Right ventricle myocardium inferior (tissue), 1 donor: ENCODE results near the gene MYO15A. TPM values are rescaled to one million over a fixed set of nuclear protein-coding genes. Genes with fewer than 3 reads are reported as not detected.
A peak's percentile ranks its signal among the peaks of the same experiment; 100 is the strongest.
"Not testable (repeated sequence)": the region's sequence is repeated elsewhere in the genome, so short reads cannot be mapped to it uniquely, and the experiment has no call there.

ENCODE experiments used
- ATAC-seq: fragments of 200-7000 bp; cut with Tn5 transposase; one replicate; pipeline ENCODE4 v1.9.1; 2020; ENCODE audit warnings: mild to moderate bottlenecking, moderate library complexity
- DNase-seq: peaks from one replicate; pipeline ENCODE4 v3.0.0; 2021; ENCODE audit errors: missing footprints
- intact Hi-C: fragments of 100-400 bp; cut with DNase I; formaldehyde crosslinking; loops from one replicate; pipeline ENCODE4 v1.11.0; 2022
- total RNA-seq: library from RNA; stranded (reverse); fragmentation: NEBNext Ultra II Directional; extraction: Animal tissue kit (Norgen Biotek cat#: 25700); gene quantifications from one replicate; pipeline ENCODE4 v1.2.1, GENCODE V29; 2021
- donor health status: DM: no; HTN: yes; CAD: no; lungs with severe emphysema.

Gene MYO15A
- total RNA-seq, 1 donor from 2014 or later: 0.51 TPM

DNA sequence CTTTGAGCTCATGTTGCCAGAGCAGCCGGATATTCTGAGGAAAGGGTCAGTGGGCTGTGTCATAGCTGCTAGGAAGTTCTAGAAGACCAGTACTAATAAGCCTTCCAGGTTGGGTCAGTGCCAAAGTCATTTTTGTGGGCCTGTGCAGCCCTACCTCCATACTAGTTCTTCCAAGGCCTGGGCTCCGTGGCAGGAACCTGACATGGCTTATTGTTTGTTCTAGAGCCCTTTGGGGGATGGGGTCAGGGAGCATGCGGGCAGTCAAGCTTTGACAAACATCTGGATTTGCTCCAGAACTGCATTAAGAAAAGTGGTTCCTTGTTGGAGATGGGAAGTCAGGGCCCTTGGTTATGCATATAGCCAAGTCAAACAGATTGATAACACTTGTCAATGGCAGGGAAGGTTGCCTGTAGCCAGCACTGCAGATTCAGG lies 82.7 kb downstream of the MYO15A start:
- DNase-seq (no peak), ATAC-seq (no peak)
- intact Hi-C loops: no loop called here

DNA sequence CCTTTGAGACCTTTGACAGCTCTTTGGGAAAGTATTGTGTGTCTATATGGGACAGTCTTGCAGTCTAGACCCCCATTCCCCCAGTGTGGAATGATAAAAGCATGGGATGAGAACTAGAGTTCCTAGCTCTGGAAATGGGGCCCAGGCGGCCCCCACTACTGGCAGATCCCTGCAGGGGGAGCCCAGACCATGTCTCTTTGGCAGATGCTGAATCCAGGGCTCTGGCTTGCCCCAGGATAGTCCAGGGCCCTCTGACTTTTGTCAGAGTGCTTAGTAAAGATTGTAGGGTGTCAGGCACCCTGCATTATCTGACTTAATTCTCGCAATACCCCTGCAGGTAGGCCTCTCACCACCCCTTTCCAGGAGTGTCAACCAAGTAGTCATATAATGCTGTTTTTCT lies 83.4 kb downstream of the MYO15A start:
- DNase-seq (no peak), ATAC-seq (peak; percentile 24)
- intact Hi-C loops: no loop called here

DNA sequence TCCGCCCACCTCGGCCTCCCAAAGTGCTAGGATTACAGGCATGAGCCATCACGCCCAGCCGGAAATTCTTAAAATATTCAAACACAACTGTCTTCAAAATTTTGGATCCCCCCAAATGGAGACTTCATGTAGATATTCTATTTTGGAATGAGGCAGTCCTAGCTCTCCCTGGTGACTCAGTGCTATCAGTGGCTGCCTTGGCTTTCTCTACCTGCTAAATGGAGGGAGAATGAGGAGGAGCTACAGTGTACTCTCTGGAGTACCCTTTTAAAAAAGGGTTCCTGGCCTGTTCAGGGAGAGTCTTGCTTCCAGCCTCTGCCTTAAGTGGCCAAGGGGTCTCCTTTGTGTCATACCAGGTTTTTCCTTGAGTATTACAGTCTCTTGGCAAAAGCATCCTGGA lies 85.8 kb downstream of the MYO15A start:
- intact Hi-C loops: no loop called here
- no peak for ATAC-seq
- no peak for DNase-seq

DNA sequence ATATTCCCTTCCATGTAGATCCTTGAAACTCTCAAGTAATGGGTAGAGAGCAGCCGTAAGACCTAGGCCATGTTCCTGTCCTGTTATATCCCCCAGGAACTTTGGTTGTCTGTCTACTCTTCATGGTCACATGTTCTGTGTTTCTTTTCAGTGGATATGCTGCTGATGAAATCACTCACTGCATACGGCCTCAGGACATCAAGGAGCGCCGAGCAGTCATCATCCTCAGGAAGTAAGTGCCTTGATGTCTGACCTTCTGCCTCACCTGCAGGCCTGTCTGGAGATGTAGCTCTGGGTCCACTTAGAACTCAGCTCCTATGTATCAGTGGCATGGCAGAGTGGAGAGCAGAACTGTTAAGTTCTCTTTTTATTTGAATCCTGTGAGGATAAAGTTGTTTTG lies 86.2 kb downstream of the MYO15A start:
- DNase-seq (no peak), ATAC-seq (no peak)
- intact Hi-C loops: no loop called here

DNA sequence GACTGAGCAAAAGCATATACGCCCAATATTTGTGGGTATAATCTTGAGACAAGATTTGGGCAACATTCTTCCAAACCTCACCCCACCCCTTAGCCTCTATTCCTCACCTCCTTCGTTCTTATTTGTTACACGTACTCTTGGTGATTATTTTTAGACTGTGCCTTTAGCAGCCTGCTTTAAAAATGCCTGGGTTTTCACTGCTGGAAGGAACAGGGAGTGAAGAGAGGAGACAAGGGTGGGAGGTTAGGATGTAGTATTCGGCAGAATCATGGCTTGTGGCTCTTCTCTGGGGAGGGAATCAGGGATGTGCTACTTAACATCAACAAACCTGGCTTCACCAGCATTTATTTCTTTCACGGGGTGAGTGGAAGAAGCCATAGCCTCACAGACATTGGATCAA lies 86.7 kb downstream of the MYO15A start:
- ATAC-seq (no peak), DNase-seq (no peak)
- intact Hi-C loops: no loop called here

DNA sequence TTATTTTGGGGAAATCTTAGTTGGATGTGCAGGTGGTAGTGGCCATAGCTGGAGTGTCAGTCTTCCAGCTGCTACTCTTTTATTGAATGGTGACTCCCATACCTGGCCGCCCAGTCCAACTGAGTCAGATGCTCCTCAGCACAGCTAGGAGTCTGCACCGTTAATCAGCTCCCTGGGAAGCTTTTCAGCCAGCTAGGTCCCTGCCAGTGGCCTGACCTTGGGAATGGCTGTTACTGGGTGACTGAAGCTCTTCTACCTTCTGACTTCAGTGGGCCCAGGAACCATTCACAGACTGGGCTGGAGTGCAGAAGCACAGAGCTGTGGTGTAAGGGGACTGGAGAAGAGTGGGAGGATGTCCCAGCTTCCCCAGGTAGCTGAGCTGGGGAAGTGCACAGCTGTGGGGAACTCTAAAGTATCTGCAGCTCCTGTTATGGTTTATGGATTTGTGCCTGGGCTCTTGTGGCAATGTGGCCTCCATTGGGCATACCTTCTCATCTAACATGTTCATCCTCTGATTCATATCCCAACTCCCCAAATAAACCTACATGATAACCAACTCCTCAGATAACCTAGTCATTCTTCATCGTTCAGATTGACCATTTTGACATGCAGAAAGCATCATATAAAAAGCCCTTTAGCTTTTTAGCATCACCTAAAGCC lies 89.1 kb downstream of the MYO15A start:
- ATAC-seq: no peak
- intact Hi-C loops: no loop called here
- DNase-seq: no peak

DNA sequence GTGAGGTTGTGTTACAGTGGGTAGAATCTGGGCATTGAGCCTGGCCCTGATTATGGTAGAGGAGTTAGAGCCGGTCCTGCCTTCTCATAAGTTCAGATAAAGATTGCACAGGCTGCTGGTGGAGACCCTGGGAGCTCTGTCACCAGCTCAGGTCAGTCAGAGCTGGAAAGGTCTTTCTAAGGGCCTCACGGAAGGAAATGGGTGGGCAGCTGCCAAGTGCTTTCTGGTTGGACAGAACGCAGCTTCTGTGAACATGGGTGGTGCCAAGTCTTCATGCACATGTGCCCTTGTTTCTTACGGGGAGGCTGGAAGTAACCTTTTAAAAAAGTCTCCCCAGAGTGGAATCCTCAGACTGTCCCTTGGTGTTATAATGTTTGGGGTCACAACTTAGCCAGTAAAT lies 90.0 kb downstream of the MYO15A start:
- peak; percentile 20 for ATAC-seq
- DNase-seq: no peak
- intact Hi-C loops: no loop called here

DNA sequence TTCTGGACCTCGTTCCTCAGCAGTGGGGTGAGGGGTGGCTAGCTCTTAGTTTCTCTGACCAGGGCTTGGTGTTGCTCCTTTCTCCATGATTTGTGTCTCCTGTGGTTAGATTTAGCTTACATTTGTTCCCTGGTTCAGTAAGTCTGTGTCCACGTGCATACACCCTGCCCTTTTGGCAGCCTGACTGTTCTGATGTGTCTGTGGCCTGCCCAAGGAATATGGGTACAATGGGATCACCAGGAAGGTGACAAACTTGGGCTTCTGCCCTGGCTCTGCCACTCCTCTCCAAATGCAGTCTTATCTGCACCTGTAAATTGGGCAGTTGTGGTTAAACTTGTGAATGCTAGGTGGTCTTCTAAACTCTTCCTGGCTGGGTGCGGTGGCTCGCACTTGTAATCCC lies 92.6 kb downstream of the MYO15A start:
- intact Hi-C loops: no loop called here
- ATAC-seq (no peak), DNase-seq (no peak)

DNA sequence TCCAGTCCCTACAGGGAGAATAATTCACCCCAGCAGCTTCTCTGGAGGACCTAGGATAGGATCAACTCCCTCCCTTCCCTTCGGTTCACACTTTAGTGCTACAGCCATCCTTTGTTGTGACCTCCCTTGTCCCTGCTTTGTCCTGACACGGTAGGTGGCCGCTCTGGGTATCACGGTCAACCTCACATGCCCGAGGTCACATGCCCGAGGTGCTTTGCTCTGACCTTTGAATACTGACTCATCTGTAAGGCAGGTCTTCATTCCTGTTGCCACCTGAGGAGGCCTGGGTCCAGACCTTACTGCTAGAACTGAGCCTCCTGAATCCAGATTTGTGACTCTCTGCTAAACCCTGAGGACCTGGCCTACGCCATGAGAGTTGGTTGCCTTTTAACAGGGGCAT lies 94.8 kb downstream of the MYO15A start:
- no peak for DNase-seq
- intact Hi-C loops: no loop called here
- ATAC-seq: no peak

DNA sequence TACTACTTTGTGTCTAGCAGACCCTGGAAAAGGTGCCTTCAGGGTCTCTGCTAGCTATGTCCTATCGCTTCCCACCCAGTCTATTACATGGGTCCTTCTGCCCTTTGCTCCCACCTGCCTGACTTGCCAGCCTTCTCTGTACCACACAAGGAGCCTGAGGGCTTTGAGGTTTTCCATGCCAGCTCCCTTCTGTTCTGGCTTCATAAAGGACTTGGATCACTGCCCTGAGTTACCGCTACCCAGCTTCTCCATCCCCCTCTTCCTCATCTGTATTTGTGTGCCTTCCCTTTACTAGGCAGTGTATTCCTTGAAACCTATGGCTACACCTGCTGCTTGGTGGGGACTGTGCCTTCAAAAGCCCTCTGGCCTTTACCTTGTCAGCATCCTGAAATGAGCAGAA lies 97.3 kb downstream of the MYO15A start:
- intact Hi-C loops: no loop called here
- no peak for ATAC-seq
- no peak for DNase-seq

DNA sequence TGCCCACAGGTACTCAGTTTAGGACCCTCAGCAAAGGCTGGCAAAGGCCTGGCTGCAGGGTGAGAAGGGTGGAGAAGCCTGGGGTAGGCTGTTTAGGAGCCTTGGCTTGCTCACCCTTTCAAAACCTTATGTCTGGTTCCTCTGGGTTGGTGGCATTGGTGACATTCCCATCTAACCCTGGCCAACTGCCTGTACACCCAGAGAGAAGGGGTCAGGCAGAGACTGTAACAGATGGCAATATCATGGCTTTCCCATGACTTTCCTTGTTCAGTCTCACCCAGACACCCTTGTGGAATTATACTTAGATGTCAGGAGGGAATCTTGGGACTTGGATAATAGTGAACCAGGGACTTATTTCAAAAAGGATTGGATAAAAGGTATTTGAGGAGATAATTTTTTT lies 98.4 kb downstream of the MYO15A start:
- ATAC-seq (no peak), DNase-seq (no peak)
- intact Hi-C loops: no loop called here

DNA sequence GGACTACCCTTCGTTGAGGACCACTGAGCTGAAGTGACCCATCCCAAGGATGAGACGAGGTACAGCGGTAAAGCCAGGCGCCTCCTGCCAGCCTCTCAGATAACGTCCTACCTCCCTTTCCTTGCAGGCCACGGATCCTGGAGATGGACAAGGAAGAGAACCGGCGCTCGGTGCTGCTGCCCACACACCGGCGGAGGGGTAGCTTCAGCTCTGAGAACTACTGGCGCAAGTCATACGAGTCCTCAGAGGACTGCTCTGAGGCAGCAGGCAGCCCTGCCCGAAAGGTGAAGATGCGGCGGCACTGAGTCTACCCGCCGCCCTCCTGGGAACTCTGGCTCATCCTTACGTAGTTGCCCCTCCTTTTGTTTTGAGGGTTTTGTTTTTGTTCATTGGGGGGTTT lies 99.5 kb downstream of the MYO15A start:
- DNase-seq: no peak
- ATAC-seq: no peak
- intact Hi-C loops: no loop called here

DNA sequence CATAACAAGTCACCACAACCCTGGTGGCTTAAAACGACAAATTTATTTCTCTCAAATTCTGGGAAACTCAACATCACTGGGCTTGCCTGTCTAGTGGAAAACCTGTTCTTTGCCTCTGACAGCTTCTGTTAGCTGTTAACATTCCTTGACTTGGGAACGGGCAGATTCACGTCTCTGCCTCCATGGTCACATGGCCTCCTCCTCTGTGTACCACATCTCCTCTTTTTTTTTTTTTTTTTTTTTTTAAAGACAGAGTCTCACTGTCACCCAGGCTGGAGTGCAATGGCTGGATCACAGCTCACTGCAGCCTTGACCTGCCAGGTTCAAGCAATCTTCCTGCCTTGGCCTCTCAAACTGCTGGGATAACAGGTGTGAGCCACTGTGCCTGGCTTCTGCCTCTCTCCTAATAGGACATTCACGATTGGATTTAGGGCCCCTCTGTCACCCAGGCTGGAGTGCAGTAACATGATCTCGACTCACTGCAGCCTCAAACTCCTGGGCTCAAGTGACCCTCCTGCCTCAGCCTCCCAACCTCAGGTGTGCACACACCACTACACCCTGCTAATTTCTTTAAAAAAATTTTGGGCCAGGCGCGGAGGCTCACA lies 105.2 kb downstream of the MYO15A start:
- intact Hi-C loops: no loop called here

DNA sequence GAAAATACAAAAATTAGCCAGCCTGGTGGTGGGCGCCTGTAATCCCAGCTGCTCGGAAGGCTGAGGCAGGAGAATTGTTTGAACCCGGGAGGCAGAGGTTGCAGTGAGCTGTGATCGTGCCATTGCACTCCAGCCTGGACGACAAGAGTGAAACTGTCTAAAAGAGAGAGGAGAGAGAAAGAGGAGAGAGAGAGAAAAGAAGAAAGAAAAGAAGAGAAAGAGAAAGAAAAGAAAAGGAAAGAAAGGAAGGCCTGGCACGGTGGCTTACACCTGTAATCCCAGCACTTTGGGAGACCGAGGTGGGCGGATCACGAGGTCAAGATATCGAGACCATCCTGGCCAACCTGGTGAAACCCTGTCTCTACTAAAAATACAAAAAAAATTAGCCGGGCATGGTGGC lies 108.3 kb downstream of the MYO15A start:
- DNase-seq, ATAC-seq: not testable (repeated sequence)
- intact Hi-C loops: loop anchor here (5.0 kb wide), 2 partner anchors 35 to 75 kb away; partner anchors contain the start of gene ALKBH5

More for the DNA sequence above, 105.2 kb downstream of the MYO15A start:
- ATAC-seq (no peak), DNase-seq (no peak)

DNA sequence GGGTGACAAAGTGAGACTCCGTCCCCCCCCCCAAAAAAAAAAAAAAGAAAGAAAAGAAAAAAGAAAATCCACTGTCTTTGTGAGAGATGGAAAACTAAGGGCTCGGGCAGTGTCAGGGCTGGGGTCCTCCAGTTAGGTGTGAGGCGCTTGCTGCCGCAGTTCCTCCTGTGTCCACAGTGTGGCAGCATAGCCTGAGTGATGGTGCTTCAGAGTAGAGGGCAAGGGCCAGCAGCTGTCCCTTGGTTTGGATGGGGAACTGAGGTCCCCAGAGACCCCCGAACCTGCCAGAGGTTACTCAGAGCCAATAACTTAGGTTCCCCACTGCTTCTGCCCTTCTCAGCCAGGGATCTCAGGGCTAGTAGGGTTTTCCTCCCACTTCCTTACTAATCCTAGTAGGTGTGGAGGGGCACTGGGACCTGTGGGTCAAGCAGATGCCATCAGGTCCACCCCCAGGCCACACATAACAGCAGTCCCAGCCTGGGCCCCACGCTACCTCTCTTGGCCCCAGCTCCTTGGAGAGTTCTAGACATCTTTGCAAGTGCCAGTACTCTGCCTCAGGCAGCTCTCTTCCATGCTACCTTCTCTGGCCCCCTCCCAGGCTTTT lies 109.0 kb downstream of the MYO15A start:
- intact Hi-C loops: loop anchor here (5.0 kb wide), 2 partner anchors 35 to 75 kb away; partner anchors contain the start of gene ALKBH5
- ATAC-seq: peak; percentile 79
- DNase-seq: peak; percentile 80

DNA sequence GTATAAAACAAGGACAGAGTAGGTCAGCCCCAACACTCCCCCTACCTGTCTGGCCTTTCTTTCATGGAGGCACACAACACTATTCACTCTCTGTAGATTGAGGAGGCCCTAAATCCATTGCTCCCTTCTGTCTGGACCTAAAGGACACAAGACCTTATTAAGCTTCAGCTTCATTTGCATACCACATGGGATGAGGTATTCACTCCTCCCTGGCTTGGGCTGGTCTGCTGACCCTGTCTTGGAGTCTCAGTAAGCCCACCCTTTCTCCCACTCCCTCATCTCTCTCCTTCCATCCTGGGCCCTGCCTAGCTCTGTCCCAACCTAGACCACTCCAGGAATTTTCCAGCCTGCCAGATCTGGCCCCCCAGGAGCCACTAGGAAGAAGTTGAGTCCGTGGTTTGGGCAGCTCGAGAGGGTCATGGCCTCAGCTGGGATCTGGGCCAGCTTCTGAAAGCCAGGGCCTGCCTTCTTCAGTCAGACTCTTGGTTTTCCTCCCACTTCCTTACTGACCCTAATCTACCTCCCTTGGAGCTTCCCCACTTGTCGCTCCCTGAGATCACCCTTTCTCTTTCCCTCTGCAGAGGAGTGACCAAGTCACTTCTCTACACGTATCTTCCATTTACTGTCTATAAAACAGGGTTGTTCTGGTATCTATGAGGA lies 110.3 kb downstream of the MYO15A start:
- intact Hi-C loops: loop anchor here (5.0 kb wide), 2 partner anchors 37 to 77 kb away; partner anchors contain the start of gene ALKBH5
- DNase-seq: no peak
- ATAC-seq: peak; percentile 58

DNA sequence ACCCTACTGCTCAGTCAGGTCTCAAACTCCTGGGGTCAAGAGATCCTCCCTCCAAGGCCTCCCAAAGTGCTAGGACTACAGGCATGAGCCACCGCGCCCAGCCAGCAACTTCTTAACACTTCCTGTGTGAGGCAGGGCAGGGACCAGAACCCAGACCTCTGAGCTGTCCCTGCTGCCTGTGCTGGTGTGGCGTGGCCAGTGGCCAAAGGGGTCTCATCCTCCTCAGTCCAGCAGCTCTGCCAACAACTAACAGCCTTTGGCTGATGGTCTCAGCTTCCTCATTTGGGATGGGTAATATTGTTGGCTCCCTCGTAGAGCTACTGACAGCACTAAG lies 115.5 kb downstream of the MYO15A start:
- intact Hi-C loops: loop anchor here (5.0 kb wide), 1 partner anchor 93 kb away; the partner anchor contains the start of gene SMCR8
- DNase-seq (peak; percentile 56), ATAC-seq (no peak)

DNA sequence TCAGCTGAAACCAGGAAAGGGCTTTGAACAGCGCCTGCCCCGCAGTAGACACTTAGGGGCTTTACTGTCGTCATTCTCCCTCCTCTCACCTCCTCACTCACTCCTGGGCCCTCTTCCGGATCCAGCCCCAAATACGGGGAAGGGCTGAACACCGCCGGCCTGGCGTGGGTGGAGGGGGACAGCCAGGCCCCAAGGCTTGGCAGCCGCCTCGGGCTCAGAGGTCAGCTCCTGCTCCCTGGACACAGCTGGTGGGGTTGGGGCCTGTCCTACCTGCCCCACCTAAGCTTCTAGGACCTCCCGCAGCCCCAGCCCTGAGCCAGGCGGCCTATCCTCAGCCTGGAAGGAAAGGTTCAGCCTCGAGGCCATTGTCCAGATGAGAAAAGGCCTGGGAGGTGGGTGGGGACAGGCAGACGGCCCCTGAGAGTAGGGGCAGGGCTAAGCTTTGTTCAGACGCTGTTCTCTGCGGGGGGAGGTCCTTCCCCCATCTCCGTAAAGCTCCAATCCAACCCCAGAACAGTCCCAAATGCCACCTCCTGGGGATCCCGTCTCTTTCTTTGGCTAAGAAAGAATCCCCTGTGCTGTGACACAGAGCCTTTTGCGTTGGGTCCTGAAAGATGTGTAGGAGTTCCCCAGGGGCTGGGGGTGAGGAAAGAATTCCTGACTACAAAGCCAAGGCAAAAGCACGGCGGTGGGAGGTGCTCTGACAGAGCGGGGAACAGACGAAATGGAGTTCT lies 116.0 kb downstream of the MYO15A start:
- intact Hi-C loops: loop anchor here (5.0 kb wide), 1 partner anchor 93 kb away; the partner anchor contains the start of gene SMCR8
- DNase-seq (peak; percentile 63), ATAC-seq (peak; percentile 64)

DNA sequence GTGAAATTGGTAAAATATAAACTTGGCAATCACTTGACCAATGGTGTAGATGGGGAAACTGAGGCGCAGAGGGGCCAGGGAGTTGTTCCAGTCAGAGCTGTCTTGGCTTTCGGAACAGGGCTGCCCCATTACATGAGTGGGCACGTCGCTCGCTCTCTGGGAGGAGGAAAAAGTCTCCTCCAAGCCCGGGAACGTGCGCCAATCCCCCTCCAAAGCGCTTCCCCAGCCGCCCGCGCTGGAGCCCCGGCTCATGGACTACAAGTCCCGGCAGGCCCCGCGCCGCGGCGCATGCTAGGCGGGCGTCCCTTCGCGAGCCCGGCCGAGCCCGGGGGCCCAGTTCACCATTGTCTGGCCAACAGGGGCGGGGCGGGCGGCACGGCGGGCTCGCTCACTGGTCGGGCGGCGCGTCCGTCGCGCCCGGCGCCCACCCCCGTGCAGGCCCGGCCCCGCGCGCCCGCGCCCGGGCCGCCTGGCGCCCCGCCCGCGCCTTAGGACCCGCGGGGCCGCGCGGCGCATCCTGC lies 116.6 kb downstream of the MYO15A start, which contains the start of gene LLGL1:
LLGL1 (plus strand) TSS at position 515 of the 521 bp plus-strand sequence. CDS start 48 bp downstream, outside the sequence.
- intact Hi-C loops: no loop called here
- DNase-seq: peak; percentile 100
- ATAC-seq: peak; percentile 98
